Epithelial cell of proximal tubule (primary cell): ENCODE measurements around the gene LIMD2. TPM values are rescaled to one million over a fixed set of nuclear protein-coding genes. Genes with fewer than 3 reads are reported as not detected.

Source experiments
- DNase-seq: peaks from one replicate; pipeline ENCODE4 v3.0.0-alpha.2; 2011; ENCODE audit warnings: low read depth
- H3K4me3 ChIP-seq: 2 replicates; pipeline ENCODE4 v1.5.1; 2011; ENCODE audit warnings: low read depth, mild to moderate bottlenecking, low read length
- CTCF ChIP-seq: conservative IDR thresholded peaks from 2 replicates; pipeline ENCODE4 v1.5.1; 2012; ENCODE audit warnings: low read depth, mild to moderate bottlenecking, low read length
- total RNA-seq: library from RNA; depleted of rRNA; stranded (reverse); fragments of >200 nt; gene quantifications from 2 replicates; pipeline ENCODE4 v1.2.3, GENCODE V29; 2015

LIMD2 gene
- total RNA-seq, 1 donor from 2014 or later, result 161 TPM

GRCh38 chr17:63665527-63666214 is 34.3 kb downstream of the LIMD2 start:
- no peak overlapping the region for H3K4me3 ChIP-seq
- DNase-seq, result no peak
- TF ChIP-seq CTCF, result no peak

GRCh38 chr17:63659850-63660249 is 40.1 kb downstream of the LIMD2 start:
- TF ChIP-seq CTCF, result no peak
- DNase-seq, result no peak
- H3K4me3 ChIP-seq, result no peak overlapping the region

- no peak overlapping the region for H3K4me3 ChIP-seq
- no peak for TF ChIP-seq CTCF
- DNase-seq, result no peak
Measured at GRCh38 chr17:63658366-63658765, 41.6 kb downstream of the LIMD2 start.

- no peak for DNase-seq
- no peak overlapping the region for H3K4me3 ChIP-seq
- TF ChIP-seq CTCF, result no peak
Measured at GRCh38 chr17:63657786-63658185, 42.1 kb downstream of the LIMD2 start.

- no peak for TF ChIP-seq CTCF
- no peak for DNase-seq
- no peak overlapping the region for H3K4me3 ChIP-seq
Measured at GRCh38 chr17:63653050-63653449, 46.9 kb downstream of the LIMD2 start.

GRCh38 chr17:63652106-63652505 is 47.8 kb downstream of the LIMD2 start:
- no peak for TF ChIP-seq CTCF
- DNase-seq, result no peak
- H3K4me3 ChIP-seq, result no peak overlapping the region

GRCh38 chr17:63649813-63650212 is 50.1 kb downstream of the LIMD2 start:
- no peak for DNase-seq
- no peak overlapping the region for H3K4me3 ChIP-seq
- TF ChIP-seq CTCF, result no peak
